GM12878 (cell line): ENCODE results near the gene EFHD2. TPM values are rescaled to one million over a fixed set of nuclear protein-coding genes. Genes with fewer than 3 reads are reported as not detected.

ENCODE experiments used
- ATAC-seq: fragments of 200-7000 bp; cut with Tn5 transposase; 3 replicates; pipeline ENCODE4 v1.9.1; 2020; ENCODE audit warnings: mild to moderate bottlenecking, moderate library complexity
- BruUV-seq: library from RNA; stranded (reverse); fragments of 400-500 nt; replicated peaks from 2 replicates; lab custom pipeline; 2021; lab: Mats Ljungman, UMichigan
- CTCF ChIA-PET: fragments of 300-600 bp; sonication (Branson Sonifier 250); formaldehyde crosslinking; extraction: SDS; loops from one replicate; lab custom pipeline; 2021; ENCODE audit warnings: inconsistent platforms; lab: Yijun Ruan, JAX
- POLR2A ChIA-PET: fragments of 350-600 bp; formaldehyde crosslinking; extraction: SDS; loops from one replicate; lab custom pipeline; 2021; ENCODE audit warnings: inconsistent platforms; lab: Charles Lee
- RAD21 ChIA-PET: fragments of 300-600 bp; sonication (Branson Sonifier 250); formaldehyde crosslinking; loops from one replicate; lab custom pipeline; 2023; ENCODE audit warnings: antibody characterized with exemption; ENCODE audit not compliant: unreplicated experiment; lab: Charles Lee
- SMC1A ChIA-PET: fragments of 300-600 bp; sonication (Branson Sonifier 250); formaldehyde crosslinking; loops from one replicate; lab custom pipeline; 2023; ENCODE audit not compliant: unreplicated experiment, uncharacterized antibody; lab: Charles Lee
- DNase-seq: peaks from one replicate; pipeline ENCODE4 v3.0.0-alpha.2; 2011; ENCODE audit warnings: low read depth, low spot score
- FAIRE-seq: peaks from 3 replicates; lab custom pipeline; 2011; peaks lifted over from hg19 to GRCh38; lab: Jason Lieb, UNC
- H2AFZ ChIP-seq: 2 replicates; pipeline ENCODE4 v1.6.0; 2011; ENCODE audit warnings: low read depth, low read length, control low read depth; ENCODE audit not compliant: control insufficient read depth
- H3K27ac ChIP-seq: 2 replicates; pipeline ENCODE4 v1.5.1; 2011; ENCODE audit warnings: control low read depth; ENCODE audit not compliant: control insufficient read depth, insufficient read depth
- H3K27me3 ChIP-seq, 2 experiments: replicated peaks in 1 of 2; 2 replicates each; pipeline versions ENCODE4 v1.6.0 to v1.6.1; 2011; ENCODE audit warnings: low read length in 1 of 2; ENCODE audit not compliant: control insufficient read depth in 2 of 2, insufficient read depth in 2 of 2
- H3K36me3 ChIP-seq, 2 experiments: 2 replicates each; pipeline ENCODE4 v1.5.1; 2011; ENCODE audit warnings: low read length in 1 of 2; ENCODE audit not compliant: control insufficient read depth in 2 of 2, insufficient read depth in 2 of 2
- H3K4me1 ChIP-seq: 2 replicates; pipeline ENCODE4 v1.6.1; 2011; ENCODE audit warnings: mild to moderate bottlenecking, low read length, moderate library complexity, mixed read lengths; ENCODE audit not compliant: control insufficient read depth, insufficient read depth
- H3K4me2 ChIP-seq: 2 replicates; pipeline ENCODE4 v1.6.0; 2011; ENCODE audit warnings: control low read depth; ENCODE audit not compliant: control insufficient read depth, insufficient read depth
- H3K4me3 ChIP-seq: fragments of 200-600 bp; sonication (generic); 2 replicates; pipeline ENCODE4 v1.5.1; 2016
- H3K79me2 ChIP-seq: 2 replicates; pipeline ENCODE4 v1.6.0; 2011; ENCODE audit warnings: low read length; ENCODE audit not compliant: control insufficient read depth, insufficient read depth
- H3K9ac ChIP-seq: 2 replicates; pipeline ENCODE4 v1.8.0; 2011; ENCODE audit warnings: low read length, control low read depth, mixed read lengths; ENCODE audit not compliant: control insufficient read depth, insufficient read depth
- H3K9me3 ChIP-seq: replicated peaks from 3 replicates; pipeline ENCODE4 v1.5.1; 2011; ENCODE audit warnings: mild to moderate bottlenecking, low read length; ENCODE audit not compliant: control insufficient read depth, insufficient read depth
- H4K20me1 ChIP-seq: 2 replicates; pipeline ENCODE4 v1.6.0; 2011; ENCODE audit not compliant: control insufficient read depth, insufficient read depth
- CHD1 ChIP-seq: IDR thresholded peaks from 2 replicates; pipeline ENCODE4 v1.6.1; 2012; ENCODE audit warnings: low read depth, low read length, improper control_type of control experiment
- CHD2 ChIP-seq: IDR thresholded peaks from 2 replicates; pipeline ENCODE4 v1.6.1; 2011; ENCODE audit warnings: low read depth, low read length, improper control_type of control experiment, borderline replicate concordance
- EP300 ChIP-seq, 2 experiments: fragments of 150-350 bp in 1 of 2; IDR thresholded peaks; 2 replicates each; pipeline ENCODE4 v1.6.1; 2011 to 2012; ENCODE audit warnings: low read depth in 2 of 2, low read length in 2 of 2, borderline replicate concordance in 1 of 2, improper control_type of control experiment in 1 of 2, inconsistent platforms in 1 of 2; ENCODE audit not compliant: control insufficient read depth in 1 of 2
- IKZF2 ChIP-seq, 2 experiments: fragments of 450-650 bp; IDR thresholded peaks; 2 replicates each; pipeline ENCODE4 v1.6.1; 2017; ENCODE audit warnings: mild to moderate bottlenecking in 2 of 2, moderate library complexity in 2 of 2
- JUND ChIP-seq: IDR thresholded peaks from 2 replicates; pipeline ENCODE4 v1.6.1; 2012; ENCODE audit warnings: low read depth, mild to moderate bottlenecking, low read length, improper control_type of control experiment, moderate library complexity
- POLR2AphosphoS5 ChIP-seq: IDR thresholded peaks from 2 replicates; pipeline ENCODE4 v1.6.1; 2011; ENCODE audit warnings: mild to moderate bottlenecking, low read length, inconsistent platforms
- RB1 ChIP-seq: fragments of 450-650 bp; formaldehyde crosslinking; IDR thresholded peaks from 2 replicates; pipeline ENCODE4 v1.6.1; 2017; ENCODE audit warnings: mild to moderate bottlenecking, borderline replicate concordance
- SREBF2 ChIP-seq: IDR thresholded peaks from 2 replicates; pipeline ENCODE4 v1.6.1; 2012; ENCODE audit warnings: mild to moderate bottlenecking, low read length
- WGBS: methylation state at CpG from one replicate; pipeline ENCODE4 v1.1.6; 2016; ENCODE audit warnings: low lambda C conversion rate; ENCODE audit not compliant: insufficient replicate concordance, insufficient coverage; ENCODE audit errors: missing lambda C conversion rate; 5-methylcytosine and 5-hydroxymethylcytosine counted together
- in situ Hi-C: fragments of 300-500 bp; cut with MboI; formaldehyde crosslinking; loops from 9 replicates; pipeline ENCODE4 v1.14.3; 2018; ENCODE audit warnings: mixed read lengths
- intact Hi-C: fragments of 100-400 bp; cut with micrococcal nuclease; formaldehyde crosslinking; loops from one replicate; pipeline ENCODE4 v1.14.2; 2022; ENCODE audit not compliant: unreplicated experiment
- polyA plus RNA-seq, 11 experiments: library from polyadenylated mRNA; depleted of rRNA in 4 of 11; unstranded in 6 of 11; stranded (reverse) in 5 of 11; fragments of >200 nt; fragmentation: Nextera tagmentation in 4 of 11; fragmentation: Illumina TruSeq in 1 of 11; extraction: Ambion mirVana in 4 of 11; extraction: Trizol in 1 of 11; gene quantifications; 1 replicate in 1 of 11; 2 replicates in 10 of 11; pipeline versions ENCODE4 v1.2.1 to v1.2.3, GENCODE V29; 2011 to 2016; ENCODE audit warnings: inconsistent platforms in 2 of 11, missing spikeins in 2 of 11, low read depth in 1 of 11
- total RNA-seq, 4 experiments: library from RNA; depleted of rRNA in 3 of 4; stranded (reverse); fragments of >200 nt in 3 of 4; fragmentation: Illumina TruSeq in 1 of 4; extraction: Trizol in 1 of 4; gene quantifications; 2 replicates each; pipeline versions ENCODE4 v1.2.1 to v1.2.3, GENCODE V29; 2013 to 2021
- TF ChIP-seq, protein P1 (sequence below): IDR thresholded peaks from 2 replicates; pipeline ENCODE4 v1.6.1; 2011; ENCODE audit warnings: borderline replicate concordance, low read depth, mild to moderate bottlenecking, moderate library complexity, mixed read lengths, low read length; ENCODE audit not compliant: insufficient read depth; ENCODE audit errors: extremely low read length
- TF ChIP-seq, protein P2 (sequence below): IDR thresholded peaks from 2 replicates; pipeline ENCODE4 v1.6.1; 2012; ENCODE audit warnings: mild to moderate bottlenecking, low read depth, low read length
- TF ChIP-seq, protein P3 (sequence below): fragments of 450-650 bp; IDR thresholded peaks from 2 replicates; pipeline ENCODE4 v1.6.1; 2017; ENCODE audit warnings: low read depth, mild to moderate bottlenecking, moderate library complexity

The EFHD2 gene
- total and polyA plus RNA-seq, 10 of the 15 experiments (the other 5 are each of a cell fraction or from before 2014, with no cell fraction given): 4.0 to 114 (median 66.1) TPM

DNA sequence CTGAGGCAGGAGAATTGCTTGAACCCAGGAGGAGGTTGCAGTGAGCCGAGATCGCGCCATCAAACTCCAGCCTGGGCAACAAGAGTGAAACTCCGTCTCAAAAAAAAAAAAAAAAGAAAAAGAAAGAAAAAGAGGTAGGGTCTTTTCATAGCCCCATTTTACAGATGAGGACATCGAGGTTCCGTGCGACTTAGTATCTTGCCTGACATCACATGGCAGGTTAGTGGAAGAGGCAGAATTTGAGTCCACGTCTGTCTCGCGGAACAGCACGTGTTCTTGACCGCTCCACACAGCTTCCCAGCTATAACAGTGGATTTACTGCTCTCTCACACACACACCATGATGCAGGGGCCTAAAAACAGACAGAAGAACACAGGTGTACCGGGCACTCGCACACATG, 29.6 kb downstream of the EFHD2 start:
- no peak for ATAC-seq
- SMC1A ChIA-PET: no interaction called here
- FAIRE-seq: no peak
- no peak overlapping the region for H3K27ac ChIP-seq
- RAD21 ChIA-PET: no interaction called here
- H3K4me1 ChIP-seq: no peaks in the 10 kb centered on the region
- no peaks in the 10 kb centered on the region for H3K36me3 ChIP-seq
- no peak overlapping the region for H3K4me3 ChIP-seq
- in situ Hi-C loops: no loop called here
- H3K4me2 ChIP-seq: no peak overlapping the region
- POLR2A ChIA-PET: no interaction called here
- H4K20me1 ChIP-seq: no peaks in the 10 kb centered on the region
- no peak overlapping the region for H2AFZ ChIP-seq
- no peaks in the 10 kb centered on the region for H3K79me2 ChIP-seq
- no peak overlapping the region for H3K9ac ChIP-seq
- CTCF ChIA-PET: interaction anchor here (1.0 kb wide), 1 partner anchor 116 kb away, joined by 4 read pairs; no protein-coding TSS in a partner anchor
- no peak for DNase-seq
- intact Hi-C loops: loop anchor here (5.0 kb wide), 1 partner anchor 303 kb away; the partner anchor contains the start of gene TMEM82
- H3K27me3 ChIP-seq: no peaks in the 10 kb centered on the region; a peak in 1 of 4 replicates
- BruUV-seq: no TSS peak
- TF ChIP-seq, protein P1, sequence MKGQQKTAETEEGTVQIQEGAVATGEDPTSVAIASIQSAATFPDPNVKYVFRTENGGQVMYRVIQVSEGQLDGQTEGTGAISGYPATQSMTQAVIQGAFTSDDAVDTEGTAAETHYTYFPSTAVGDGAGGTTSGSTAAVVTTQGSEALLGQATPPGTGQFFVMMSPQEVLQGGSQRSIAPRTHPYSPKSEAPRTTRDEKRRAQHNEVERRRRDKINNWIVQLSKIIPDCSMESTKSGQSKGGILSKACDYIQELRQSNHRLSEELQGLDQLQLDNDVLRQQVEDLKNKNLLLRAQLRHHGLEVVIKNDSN: no peak
- TF ChIP-seq POLR2AphosphoS5: no peak
- TF ChIP-seq SREBF2: no peak
- TF ChIP-seq EP300 (IDR thresholded peaks at IDR 0.05; ENCODE audit: borderline replicate concordance in 1 of 2, control insufficient read depth in 1 of 2, low read depth in 2 of 2, low read length in 2 of 2): no peak
- TF ChIP-seq JUND: no peak
- TF ChIP-seq, protein P2, sequence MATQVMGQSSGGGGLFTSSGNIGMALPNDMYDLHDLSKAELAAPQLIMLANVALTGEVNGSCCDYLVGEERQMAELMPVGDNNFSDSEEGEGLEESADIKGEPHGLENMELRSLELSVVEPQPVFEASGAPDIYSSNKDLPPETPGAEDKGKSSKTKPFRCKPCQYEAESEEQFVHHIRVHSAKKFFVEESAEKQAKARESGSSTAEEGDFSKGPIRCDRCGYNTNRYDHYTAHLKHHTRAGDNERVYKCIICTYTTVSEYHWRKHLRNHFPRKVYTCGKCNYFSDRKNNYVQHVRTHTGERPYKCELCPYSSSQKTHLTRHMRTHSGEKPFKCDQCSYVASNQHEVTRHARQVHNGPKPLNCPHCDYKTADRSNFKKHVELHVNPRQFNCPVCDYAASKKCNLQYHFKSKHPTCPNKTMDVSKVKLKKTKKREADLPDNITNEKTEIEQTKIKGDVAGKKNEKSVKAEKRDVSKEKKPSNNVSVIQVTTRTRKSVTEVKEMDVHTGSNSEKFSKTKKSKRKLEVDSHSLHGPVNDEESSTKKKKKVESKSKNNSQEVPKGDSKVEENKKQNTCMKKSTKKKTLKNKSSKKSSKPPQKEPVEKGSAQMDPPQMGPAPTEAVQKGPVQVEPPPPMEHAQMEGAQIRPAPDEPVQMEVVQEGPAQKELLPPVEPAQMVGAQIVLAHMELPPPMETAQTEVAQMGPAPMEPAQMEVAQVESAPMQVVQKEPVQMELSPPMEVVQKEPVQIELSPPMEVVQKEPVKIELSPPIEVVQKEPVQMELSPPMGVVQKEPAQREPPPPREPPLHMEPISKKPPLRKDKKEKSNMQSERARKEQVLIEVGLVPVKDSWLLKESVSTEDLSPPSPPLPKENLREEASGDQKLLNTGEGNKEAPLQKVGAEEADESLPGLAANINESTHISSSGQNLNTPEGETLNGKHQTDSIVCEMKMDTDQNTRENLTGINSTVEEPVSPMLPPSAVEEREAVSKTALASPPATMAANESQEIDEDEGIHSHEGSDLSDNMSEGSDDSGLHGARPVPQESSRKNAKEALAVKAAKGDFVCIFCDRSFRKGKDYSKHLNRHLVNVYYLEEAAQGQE: no peak
- TF ChIP-seq, protein P3, sequence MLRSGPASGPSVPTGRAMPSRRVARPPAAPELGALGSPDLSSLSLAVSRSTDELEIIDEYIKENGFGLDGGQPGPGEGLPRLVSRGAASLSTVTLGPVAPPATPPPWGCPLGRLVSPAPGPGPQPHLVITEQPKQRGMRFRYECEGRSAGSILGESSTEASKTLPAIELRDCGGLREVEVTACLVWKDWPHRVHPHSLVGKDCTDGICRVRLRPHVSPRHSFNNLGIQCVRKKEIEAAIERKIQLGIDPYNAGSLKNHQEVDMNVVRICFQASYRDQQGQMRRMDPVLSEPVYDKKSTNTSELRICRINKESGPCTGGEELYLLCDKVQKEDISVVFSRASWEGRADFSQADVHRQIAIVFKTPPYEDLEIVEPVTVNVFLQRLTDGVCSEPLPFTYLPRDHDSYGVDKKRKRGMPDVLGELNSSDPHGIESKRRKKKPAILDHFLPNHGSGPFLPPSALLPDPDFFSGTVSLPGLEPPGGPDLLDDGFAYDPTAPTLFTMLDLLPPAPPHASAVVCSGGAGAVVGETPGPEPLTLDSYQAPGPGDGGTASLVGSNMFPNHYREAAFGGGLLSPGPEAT: no peak
- no peak for TF ChIP-seq CHD2
- TF ChIP-seq CHD1: no peak
- TF ChIP-seq IKZF2 (IDR thresholded peaks at IDR 0.05): no peak
- no peak for TF ChIP-seq RB1
- 86% methylated on average over 13 of the region's 14 CpGs for WGBS
- no peaks in the 10 kb centered on the region for H3K9me3 ChIP-seq
